HG03521 (cell line): Measurements from ENCODE around the gene TMIGD3.

Experiments used
- ATAC-seq: cut with Tn5 transposase; IDR thresholded peaks from one replicate; pipeline ENCODE4 v1.9.1; 2021; ENCODE audit warnings: mild to moderate bottlenecking, moderate library complexity; ENCODE audit not compliant: unreplicated experiment

TMIGD3 gene

DNA sequence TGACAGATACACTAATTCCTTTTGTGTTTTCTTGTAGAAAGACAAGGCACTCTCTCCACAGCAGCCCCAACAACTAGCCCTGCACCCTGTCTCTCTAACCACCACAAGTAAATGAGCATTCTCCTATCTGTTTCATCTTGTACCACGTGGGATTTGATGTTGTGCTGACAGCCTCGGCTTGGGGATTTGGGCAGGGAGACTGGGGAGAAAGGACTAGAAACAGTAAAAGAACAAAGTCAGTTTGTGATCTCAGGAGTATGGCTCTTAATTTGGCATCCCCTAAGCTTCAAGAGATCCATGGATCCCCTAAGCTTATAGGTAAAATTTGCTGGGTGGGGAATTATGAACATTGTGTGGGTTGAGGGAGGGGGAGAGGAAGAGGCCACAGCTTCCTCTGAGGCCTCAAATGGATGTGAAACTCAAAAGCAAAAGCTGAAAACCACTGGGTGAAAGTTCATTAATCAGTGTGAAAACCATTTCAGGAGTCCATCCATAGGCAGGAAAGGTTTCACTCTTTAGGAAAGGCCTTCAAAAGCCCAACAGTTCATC, 26.6 kb downstream of the TMIGD3 start:
- ATAC-seq: peak; percentile 57

DNA sequence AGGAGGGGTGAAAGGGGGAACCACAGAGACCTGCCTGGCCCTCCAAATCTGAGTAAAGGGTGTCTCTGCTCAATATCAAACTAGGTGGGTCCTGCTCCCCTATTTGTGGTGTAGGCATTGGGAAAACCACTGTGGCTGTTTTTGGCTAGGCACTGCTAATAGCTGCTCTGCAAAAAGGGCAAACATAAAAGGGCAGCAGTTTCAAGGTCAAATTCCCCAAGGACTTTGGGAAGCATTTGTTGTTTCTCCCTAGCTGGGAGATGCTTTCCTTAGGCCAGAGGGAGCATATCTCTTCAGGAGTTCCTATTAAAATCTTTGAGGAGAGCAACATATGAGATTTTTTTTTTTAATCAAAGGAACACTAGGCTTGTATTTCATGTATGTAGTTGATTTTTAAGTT, 27.2 kb downstream of the TMIGD3 start:
- no peak for ATAC-seq

DNA sequence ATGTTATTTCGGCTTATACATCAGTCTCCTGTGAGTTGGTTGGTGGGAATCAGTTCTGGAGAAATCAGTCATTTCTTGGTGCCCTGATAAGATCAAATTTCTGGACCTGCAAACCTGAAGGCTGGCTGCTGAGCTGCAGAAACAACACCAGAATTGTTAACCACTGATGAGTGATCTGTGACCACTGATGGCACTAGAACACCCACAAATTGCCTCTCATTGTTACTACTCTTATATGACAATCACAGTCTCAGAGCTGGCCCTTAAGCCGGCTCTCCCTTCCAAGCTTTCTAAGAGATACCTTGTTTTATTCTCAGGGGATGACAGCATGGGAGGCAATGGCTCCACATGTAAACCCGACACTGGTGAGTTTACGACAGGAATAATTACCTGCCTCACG, 27.7 kb downstream of the TMIGD3 start:
- no peak for ATAC-seq

DNA sequence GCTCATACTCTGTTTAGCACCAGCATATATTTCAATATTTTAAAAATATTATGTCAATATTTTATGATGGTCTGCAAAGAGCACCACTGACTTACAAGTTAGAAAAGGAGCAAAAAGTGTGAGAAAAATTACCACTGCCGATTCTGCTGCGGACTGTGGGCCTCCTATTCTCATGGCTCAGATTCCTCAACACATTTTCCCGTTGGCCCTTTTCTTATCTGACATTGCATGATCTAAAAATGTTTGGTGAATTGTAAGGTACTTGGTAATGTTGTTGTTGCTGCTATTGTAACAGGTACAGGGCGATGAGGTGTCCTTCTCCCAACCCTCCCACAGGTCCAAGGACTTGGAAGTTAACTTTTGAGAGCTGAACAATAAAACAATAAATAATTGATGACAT, 28.9 kb downstream of the TMIGD3 start:
- no peak for ATAC-seq

DNA sequence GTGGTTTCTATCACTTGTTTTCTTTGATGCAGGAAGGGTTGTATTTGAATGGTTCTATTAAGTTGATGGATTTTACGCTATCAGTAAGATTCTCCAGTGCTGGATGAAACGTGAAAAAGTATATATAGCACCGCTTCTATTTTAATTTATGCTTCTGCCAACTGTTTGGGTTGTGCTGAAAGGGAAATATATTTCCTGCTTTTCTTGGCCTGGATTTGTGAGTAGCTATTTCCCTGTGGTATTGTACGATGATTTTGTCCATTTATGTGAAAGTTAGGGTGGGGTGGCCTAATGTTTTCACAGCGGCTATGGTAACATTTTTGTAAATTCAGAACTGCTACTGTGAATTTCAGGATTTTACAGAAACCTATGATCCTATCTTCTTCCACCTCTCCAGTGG, 29.3 kb downstream of the TMIGD3 start:
- ATAC-seq: no peak

DNA sequence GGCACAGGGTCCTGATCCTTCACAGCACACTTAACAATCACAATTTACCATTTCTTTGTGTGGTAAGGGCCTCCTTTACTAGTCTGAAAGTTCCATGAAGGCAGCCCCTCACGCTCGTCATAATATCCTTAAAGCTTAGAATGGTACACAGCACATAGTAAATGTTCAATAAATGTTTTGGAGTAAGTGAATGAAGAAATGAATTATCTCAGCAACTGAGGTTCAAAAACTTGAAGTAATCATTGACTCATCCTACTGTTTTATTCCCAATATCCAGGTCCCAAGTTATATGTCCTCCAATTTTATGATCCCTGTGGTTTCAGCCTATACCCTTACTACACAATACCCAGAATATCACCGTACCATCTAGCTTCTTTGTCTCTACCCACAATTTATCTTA, 31.9 kb downstream of the TMIGD3 start:
- no peak for ATAC-seq

DNA sequence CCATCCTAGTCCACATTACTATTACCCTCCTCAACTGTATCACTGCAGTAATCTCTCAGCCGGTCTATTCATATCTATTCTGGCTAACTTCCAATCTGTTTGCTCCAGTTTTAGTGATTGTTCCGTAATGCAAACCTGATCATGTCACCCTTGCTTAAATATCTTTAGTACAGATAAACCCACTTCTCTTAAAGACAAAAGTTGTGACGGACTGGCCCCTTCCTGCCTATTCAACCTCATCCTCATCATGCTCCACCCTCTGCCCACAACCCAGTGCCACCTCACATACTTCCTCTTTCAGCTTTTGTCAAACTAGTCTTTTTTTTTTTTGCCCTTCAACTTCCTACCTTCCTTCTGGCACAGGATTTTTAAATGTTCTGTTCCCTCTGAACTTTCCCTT, 32.4 kb downstream of the TMIGD3 start:
- no peak for ATAC-seq

DNA sequence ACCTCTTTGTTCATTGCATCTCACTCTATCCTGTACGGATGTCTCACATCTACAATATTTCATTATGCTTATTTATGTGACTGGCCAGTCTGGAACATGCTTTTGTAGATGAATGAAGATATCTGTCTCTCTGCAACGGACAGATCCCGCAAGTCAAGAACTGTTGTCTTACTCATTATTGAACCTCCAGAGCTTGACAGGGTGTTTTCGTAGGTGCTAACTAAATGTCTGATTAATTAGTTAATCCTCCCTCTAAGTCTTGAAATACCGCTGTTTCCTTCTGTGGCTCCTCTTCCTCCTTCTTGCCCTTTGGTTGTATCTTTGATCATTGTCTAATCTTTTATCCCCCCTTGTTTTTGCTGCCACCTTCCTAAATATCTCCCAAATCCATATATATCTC, 32.8 kb downstream of the TMIGD3 start:
- ATAC-seq: no peak

DNA sequence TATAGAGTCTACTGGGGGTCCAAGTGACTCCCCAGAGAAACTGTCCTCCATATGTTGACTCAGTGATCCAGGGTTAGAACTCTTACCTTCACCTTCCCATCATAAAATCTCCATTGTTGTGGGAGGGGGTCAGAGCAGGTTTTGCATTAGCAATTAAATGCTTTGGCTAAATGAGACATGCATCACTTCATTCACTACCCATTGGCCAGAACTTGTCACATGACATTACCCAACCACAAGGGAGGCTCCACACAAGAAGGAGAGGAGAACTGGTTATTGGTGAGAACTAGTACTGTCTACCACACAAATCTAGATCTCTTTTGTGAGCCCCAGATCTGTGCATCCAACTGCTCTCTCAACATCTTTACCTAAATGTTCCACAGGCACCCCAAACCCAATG, 33.9 kb downstream of the TMIGD3 start:
- ATAC-seq: no peak

DNA sequence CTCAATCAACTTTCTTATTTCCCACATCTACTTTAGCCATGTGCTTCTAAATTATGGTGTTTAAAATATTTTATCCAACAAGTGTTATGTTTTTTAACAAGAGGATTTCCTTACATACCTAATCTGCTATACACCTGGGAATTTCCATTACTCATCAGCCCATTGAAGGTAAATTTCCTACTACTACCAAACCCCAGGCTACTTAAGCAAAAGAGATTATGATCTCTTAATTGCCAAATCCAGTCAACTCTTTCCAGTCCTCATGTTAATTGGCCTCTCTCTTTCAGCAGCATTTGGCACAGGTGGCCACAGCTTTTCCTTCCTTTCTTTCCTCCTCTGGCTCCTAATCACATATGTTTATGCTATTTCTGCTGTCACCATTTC, 34.7 kb downstream of the TMIGD3 start:
- no peak for ATAC-seq

DNA sequence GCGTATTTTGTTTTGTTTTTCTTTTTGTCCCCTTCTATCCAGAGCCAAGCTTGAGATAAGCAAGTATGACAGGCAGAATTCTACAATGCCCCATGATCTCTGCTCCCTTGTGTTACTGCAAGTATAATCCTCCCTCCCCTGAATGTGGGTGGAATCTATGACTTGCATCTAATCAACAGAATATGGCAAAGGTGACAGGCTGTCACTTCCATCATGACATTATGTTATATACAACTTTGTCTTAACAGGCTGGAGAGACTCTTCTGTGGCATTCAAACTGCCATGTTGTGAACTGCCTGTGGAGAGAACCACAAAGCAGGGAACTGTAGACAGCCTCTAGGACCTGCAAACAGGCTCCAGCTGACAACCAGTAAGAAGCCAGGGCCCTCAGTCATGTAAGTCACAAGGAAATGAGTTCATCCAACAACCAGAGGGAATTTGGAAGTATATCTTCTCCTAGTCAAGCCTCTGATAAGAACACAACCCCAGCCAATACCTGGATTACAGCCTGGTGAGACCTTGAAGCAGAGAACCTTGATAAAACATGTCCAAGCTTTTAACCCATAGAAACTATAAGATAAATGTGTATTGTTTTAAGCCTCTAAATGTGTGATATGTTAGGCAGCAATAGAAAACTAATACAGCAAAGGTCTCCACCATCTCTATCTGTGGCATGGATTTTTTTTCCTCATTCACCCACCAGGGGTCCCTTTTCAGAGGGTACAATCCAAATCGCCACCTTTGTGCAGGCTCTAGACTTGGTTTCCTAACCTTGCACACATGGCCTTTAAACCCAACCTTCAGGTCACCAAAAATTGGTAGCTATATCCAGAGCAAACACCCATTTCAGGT, 35.3 kb downstream of the TMIGD3 start:
- no peak for ATAC-seq

DNA sequence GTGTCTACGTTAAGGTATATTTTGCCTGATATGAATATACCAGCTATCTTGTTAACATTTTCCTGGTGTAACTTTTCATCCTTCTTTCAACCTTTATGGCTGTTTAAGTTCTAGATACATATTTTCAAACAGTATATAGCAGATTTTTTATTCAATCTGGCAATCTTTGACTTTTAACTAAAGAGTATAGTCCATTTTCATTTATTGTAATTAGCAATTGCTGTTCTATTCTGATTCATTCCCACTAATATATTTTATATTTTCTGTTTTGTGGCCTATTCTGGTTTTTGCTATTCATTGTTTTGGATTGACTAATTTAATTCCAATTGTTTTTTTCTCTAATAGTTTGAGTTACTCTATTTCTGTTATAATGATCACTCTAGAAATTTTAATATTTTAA, 37.0 kb downstream of the TMIGD3 start:
- ATAC-seq: no peak

DNA sequence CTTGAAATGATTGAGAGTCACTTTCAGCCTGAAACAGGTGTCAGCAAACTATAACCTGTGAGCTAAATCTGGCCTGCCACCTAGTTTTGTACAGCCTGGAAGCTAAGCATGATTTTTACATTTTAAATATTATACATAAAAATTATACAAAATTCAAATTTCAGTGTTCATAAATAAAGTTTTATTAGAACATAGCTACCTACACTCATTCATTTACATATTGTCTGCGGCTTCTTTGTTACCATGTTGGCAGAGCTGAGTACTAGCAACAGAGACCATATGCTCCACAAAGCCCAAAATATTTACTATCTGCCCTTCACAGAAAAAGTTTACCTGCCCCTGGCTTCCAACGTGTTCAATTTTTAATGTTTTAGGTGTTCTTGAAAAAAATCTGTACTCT, 37.7 kb downstream of the TMIGD3 start:
- no peak for ATAC-seq

DNA sequence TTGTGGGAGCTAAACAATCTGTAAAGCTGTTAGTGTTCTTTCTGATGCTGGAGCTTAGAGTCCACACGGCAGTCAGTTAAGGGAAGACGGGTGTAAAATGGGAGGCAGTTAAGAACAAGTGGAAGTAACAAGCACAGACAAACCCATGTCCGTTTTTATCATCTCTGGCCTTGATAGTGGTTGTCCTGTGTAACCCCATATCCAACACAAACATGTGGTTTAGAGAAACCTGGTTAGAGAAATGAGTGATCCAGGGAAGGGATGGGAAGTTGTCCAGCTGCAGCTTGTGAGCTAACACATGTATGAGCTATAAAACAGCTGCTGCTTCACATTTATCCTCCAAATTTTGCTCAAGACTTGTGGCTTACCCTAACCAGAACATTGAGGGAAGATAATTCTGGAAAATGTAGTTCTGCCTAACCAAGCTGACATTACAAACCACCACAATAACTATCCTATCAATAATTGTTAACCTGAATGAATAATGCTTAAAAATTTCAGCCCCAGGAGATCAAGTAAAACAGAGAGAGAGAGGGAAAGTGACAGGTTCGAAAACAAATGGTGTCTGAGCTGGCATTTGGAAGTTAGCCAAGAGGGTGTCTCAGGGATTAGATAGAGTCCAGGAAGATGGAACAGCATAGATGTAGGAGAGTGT, 40.3 kb downstream of the TMIGD3 start:
- ATAC-seq: no peak

DNA sequence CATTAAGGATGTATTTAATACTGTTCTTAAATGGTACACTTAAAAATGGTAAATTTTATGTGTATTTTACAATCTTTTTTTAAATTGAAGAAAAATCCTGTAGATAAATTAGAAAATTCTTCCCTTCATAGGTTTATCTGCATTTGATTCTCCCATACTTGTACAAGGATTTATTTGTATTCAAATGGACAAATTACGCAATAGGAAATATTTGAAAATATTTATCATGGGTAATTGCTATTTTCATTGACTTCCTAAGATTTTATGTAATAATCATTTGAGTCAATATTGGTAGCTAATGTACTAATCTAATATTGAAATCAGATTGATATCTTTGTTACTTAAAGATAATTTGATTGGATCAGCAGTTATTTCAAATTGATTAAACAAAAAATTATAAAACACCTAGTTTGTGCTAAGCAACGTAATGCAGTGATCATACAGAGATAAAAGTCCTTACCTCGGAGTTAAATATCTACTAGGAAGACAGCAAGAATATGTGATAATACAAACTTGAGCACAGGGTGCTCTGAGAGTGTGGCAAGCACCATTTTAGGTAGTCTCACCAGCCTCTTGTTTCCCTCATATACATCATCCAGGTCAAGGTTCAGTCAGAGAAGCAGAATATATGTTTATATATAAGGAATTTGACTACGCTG, 40.9 kb downstream of the TMIGD3 start:
- no peak for ATAC-seq

DNA sequence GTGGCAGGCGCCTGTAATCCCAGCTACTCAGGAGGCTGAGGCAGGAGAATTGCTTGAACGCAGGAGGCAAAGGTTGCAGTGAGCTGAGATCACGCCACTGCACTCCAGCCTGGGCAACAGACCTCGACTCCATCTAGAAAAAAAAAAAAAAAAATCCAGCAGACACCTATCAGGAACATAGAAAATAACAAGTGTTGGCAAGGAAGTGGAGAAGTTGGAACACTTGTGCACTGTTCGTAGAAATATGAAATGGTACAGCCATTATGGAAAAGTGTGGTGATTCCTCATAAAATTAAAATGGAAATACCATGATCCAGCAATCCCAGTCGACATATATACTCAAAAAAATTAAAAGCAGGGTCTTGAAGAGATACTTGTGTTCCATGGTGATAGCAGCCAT, 41.7 kb downstream of the TMIGD3 start:
- ATAC-seq: no peak

DNA sequence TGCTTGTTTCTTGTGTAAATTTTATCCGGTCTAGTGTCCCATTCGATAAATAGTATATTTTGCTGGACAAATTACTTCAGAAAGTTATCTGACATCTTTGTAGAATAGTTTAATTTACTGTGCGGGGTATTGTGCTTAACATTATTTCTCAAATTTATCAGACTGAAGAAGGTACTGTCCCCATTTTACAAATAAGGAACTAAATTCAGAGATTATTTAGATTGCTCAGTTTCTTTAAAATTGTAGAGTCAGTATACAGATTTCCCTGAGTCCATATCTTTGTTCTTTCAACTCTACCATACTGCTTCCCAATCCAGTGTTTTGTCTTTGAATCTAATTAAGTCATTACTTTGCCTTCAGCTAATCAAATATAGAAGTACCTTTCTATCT, 47.8 kb downstream of the TMIGD3 start:
- ATAC-seq: no peak

DNA sequence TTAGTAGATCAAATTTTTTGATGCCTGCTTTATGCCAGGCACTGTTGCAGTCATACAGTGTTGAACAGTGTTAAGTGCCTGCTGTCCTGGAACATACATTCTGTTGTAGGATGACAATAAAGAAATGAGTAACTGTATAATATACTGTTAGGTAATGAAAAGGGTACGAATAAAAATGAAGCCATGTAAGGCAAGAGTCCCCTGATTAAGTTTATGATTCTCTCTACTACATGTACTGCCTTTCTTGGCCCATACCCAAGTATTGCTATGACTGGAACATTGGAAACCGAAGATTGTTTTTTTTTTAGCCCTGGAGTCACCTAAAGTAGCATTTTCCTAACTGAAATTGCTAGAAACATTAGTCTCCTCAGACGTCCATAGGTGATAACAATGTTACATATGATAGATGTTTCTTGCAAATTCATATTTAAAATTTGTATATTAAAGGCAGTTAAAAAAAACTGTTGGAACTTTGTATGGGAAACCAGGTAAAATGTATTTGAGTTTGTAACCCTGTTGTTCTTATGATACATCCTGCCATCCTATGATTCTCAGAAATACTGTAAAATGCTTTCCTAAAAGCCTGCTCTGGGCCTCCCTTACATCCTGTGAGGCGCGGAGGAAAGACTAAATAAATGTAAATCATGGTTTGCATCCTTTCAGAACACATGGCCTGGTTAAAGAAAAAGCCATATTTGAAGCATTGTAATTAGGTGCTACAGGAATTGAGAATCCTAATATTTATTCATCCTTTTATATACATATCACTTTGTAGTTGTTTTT, 48.4 kb downstream of the TMIGD3 start:
- no peak for ATAC-seq

DNA sequence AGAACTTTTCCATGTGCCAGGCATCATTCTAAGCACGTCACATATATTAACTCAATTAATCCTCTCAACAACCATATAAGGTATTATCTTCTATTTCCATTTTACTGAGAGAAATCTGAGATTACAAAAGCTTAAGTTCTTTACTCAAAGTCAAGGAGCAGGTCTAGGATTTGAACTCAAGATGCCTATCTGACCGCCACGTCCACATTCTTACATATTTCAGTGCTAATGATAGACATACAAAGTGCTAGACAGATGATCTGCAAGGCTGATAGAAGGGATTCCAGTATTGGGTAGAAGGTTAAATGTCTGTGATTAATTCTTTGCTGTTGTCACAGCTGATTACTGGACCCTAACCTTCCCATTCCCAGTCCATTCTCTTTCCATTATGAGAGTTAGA, 49.7 kb downstream of the TMIGD3 start:
- ATAC-seq: no peak

DNA sequence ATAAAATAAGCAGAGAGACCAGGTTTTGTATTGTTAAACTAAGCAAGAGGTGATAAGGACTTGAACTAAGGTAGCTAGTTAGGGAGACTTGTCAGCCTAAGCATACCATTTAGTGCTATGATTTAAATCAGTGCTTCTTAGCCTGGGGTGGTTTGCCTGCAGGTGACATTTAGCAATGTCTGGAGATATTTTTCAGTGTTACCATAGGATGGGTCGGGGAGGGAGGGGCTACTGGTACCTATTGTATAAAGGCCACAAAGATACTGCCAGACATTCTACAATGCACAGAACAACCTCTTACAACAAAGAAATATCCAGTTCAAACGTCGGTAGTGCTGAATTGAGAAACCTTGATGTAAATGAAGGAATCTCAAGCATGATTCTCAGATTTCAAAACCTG, 50.9 kb downstream of the TMIGD3 start:
- ATAC-seq: no peak

DNA sequence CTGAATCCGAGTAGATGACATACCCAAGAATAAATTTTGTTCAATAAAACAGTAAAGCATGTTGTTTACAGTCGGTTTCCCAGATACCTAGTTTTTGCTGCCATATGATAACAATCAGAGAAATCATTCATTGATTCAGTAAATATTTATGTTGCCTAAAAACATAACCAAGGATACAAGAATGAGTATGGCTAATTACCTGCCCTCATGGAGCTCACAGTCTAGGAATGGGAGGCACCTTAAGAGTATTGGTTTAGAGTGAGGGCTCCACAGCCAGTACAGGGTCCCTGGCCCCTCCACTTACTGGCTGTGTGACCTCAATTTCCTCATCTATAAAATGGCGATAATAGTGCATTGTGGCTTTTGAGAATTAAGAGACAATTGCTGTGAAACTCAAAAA, 53.2 kb downstream of the TMIGD3 start:
- ATAC-seq: no peak
